Endometrial microvascular endothelial cells (primary cell): ENCODE measurements around the gene MLN. TPM values are rescaled to one million over a fixed set of nuclear protein-coding genes. Genes with fewer than 3 reads are reported as not detected.

Experiments
- in situ Hi-C: cut with HindIII; loops from 2 replicates; pipeline ENCODE4 v1.10.0; 2017; ENCODE audit warnings: low sequenced_read_pairs, low pct_unique_long_range_greater_than_20kb; ENCODE audit errors: inconsistent ontology term
- total RNA-seq: library from RNA; depleted of rRNA; stranded (reverse); fragments of >200 nt; gene quantifications from one replicate; pipeline ENCODE4 v1.2.3, GENCODE V29; 2015; ENCODE audit errors: inconsistent ontology term

MLN gene
- total RNA-seq, 1 donor from 2014 or later, result not detected

GRCh38 chr6:33746036-33746600 lies 57.7 kb downstream of the MLN start:
- in situ Hi-C loops, result no loop called here

GRCh38 chr6:33745548-33745947 lies 58.3 kb downstream of the MLN start:
- in situ Hi-C loops, result no loop called here

GRCh38 chr6:33744895-33745546 lies 58.8 kb downstream of the MLN start:
- in situ Hi-C loops, result no loop called here

Other genes starting within 250 kb of the MLN start
- gene BAK1, start 223.7 kb downstream of the MLN start, total RNA-seq, result 13.7 TPM
- gene ITPR3, start 182.7 kb downstream of the MLN start, total RNA-seq, result 56.0 TPM
- gene UQCC2, start 92.3 kb downstream of the MLN start, total RNA-seq, result 59.1 TPM
- gene IP6K3, start 57.1 kb downstream of the MLN start, total RNA-seq, result not detected
- 33.9 TPM for gene LEMD2, start 14.9 kb downstream of the MLN start, total RNA-seq